IPS-18c (cell line): ENCODE data around the gene IGF2R.

Source experiments
- H3K4me3 ChIP-seq: 2 replicates; pipeline ENCODE4 v1.7.0; 2013; ENCODE audit warnings: low read depth, mild to moderate bottlenecking, low read length, moderate library complexity; ENCODE audit not compliant: insufficient read depth
- H3K9me3 ChIP-seq: one replicate; pipeline ENCODE4 v1.6.1; 2013; ENCODE audit warnings: mild to moderate bottlenecking, low read length, moderate library complexity; ENCODE audit not compliant: control insufficient read depth, insufficient read depth

The IGF2R gene

GRCh38 chr6:160042014-160042773 lies 73.3 kb downstream of the IGF2R start:
- no peak overlapping the region for H3K4me3 ChIP-seq

GRCh38 chr6:160042788-160043301 lies 74.0 kb downstream of the IGF2R start:
- no peak overlapping the region for H3K4me3 ChIP-seq
- no peaks in the 10 kb centered on the region for H3K9me3 ChIP-seq

More at GRCh38 chr6:160042014-160042773, 73.3 kb downstream of the IGF2R start:
- no peaks in the 10 kb centered on the region for H3K9me3 ChIP-seq

DNA sequence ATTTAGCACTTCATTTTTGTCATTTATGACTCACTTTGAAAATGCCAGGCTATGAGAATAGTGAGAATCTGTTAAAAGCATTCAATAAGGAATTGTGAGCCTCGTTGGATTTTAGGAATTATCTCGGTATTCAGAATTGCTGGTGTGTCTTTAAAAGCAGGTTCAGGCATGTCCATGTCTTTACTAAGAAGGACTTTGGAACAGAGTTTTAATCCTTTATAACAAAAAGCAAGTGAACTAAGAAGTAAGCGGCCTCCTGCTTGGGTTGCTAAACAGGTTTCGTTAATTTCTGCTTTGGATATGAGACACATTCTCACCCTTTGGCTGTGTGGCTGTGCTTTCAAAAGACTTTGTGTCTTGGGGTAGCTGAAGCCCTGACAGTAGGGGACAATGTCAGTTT lies 74.9 kb downstream of the IGF2R start:
- H3K4me3 ChIP-seq, result no peak overlapping the region
- H3K9me3 ChIP-seq, result no peaks in the 10 kb centered on the region

- no peak overlapping the region for H3K4me3 ChIP-seq
- no peaks in the 10 kb centered on the region for H3K9me3 ChIP-seq
Measured at GRCh38 chr6:160044687-160045086, 75.8 kb downstream of the IGF2R start.

GRCh38 chr6:160048471-160048870 lies 79.6 kb downstream of the IGF2R start:
- H3K9me3 ChIP-seq, result no peaks in the 10 kb centered on the region
- H3K4me3 ChIP-seq, result no peak overlapping the region

- H3K4me3 ChIP-seq, result no peak overlapping the region
- H3K9me3 ChIP-seq, result no peaks in the 10 kb centered on the region
Measured at GRCh38 chr6:160049346-160049745, 80.5 kb downstream of the IGF2R start.

GRCh38 chr6:160050022-160050421 lies 81.1 kb downstream of the IGF2R start:
- Histone ChIP-seq H3K4me3 (no peak overlapping the region), H3K9me3 (no peaks in the 10 kb centered on the region)

- H3K9me3 ChIP-seq, result no peaks in the 10 kb centered on the region
- no peak overlapping the region for H3K4me3 ChIP-seq
Measured at GRCh38 chr6:160051390-160051789, 82.5 kb downstream of the IGF2R start.

DNA sequence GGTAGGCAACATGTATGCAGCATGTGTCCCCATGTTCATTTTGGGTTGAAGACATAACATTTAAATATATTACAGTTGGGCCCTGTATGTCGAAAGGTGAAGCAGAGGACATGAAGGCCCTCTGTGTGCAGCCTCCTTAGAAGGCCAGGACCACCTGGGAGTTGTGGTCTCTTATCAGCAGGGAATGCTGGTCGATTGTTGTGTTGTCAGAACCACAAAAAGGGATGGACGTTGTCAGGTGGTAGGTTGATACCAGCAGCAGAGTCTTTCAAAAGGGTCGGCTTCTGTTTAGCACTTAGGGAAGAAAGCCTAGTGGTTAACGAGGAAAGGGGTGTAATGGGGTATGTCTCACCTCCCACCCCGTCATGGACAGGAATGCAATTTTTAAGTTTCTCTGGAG lies 85.4 kb downstream of the IGF2R start:
- H3K9me3 ChIP-seq, result no peaks in the 10 kb centered on the region
- no peak overlapping the region for H3K4me3 ChIP-seq

GRCh38 chr6:160054913-160055312 lies 86.0 kb downstream of the IGF2R start:
- H3K9me3 ChIP-seq, result no peaks in the 10 kb centered on the region
- no peak overlapping the region for H3K4me3 ChIP-seq

- Histone ChIP-seq H3K9me3 (no peaks in the 10 kb centered on the region), H3K4me3 (no peak overlapping the region)
Measured at GRCh38 chr6:160055378-160055777, 86.5 kb downstream of the IGF2R start.

DNA sequence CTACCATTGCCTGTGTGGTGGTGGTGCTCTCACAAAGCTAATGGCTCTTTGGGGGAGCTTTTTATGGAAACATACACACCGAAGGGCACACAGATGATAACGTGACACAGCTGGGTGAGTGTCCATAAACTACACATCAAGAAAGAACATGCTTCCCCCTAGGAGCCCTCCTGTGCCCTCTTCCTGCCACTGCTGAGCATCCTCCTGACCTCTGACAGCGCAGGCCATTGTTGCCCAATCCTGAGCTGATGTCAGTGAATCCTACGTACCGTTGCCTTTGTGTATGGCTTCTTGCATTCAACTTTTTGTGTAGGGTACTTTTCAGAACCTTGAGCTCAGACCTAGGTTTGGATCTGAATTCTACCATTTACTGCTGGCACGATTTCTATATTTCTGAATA lies 86.9 kb downstream of the IGF2R start:
- no peak overlapping the region for H3K4me3 ChIP-seq
- H3K9me3 ChIP-seq, result no peaks in the 10 kb centered on the region

DNA sequence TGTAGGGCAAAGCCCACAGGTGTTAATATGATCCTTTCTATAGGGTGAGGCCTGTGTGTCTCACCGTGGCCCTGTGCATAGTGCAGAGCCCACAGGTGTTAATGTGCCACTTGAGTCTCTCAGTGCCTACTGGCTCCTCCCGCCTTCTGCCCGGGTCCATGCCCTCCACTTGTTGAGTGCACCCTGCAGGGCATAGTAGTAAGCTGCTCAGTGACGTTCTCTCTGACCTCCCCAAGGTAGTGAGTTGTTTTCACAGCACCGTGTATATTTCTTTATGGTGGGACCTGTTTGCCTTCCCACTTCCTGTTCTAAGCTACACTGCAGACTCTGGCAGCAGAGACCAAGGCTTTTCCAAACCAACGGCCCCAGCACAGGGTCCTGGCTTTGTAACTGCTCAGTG lies 88.2 kb downstream of the IGF2R start:
- Histone ChIP-seq H3K9me3 (no peaks in the 10 kb centered on the region), H3K4me3 (no peak overlapping the region)

- H3K4me3 ChIP-seq, result no peak overlapping the region
- no peaks in the 10 kb centered on the region for H3K9me3 ChIP-seq
Measured at GRCh38 chr6:160058603-160059215, 89.8 kb downstream of the IGF2R start.

- Histone ChIP-seq H3K4me3 (no peak overlapping the region), H3K9me3 (no peaks in the 10 kb centered on the region)
Measured at GRCh38 chr6:160060221-160060620, 91.3 kb downstream of the IGF2R start.

DNA sequence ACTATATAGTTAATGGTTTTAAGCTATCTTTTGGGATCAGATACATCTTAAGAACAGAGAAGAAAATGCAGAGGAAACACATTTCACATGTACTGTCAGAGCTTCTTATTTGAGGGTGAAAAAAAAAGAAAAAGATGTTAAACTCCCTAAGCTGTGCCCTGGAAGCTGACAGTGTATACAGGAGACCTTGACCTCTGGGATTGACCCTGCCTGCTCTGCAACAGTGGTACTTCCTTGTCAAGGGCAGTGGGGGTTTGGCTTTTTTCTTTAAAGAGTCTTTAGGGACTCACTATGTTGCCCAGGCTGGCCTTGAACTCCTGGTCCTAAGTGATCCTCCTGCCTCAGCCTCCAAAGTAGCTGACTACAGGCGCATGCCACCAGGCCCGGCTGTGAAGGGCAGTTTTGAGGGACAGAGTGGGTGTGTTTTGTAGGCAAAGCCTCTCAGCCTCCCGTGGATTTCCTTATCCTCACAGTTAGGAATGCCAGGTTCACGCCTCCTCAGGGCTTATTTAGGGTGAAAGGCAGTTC lies 92.1 kb downstream of the IGF2R start:
- H3K9me3 ChIP-seq, result no peaks in the 10 kb centered on the region

GRCh38 chr6:160063771-160064413 lies 95.0 kb downstream of the IGF2R start:
- Histone ChIP-seq H3K9me3 (no peaks in the 10 kb centered on the region), H3K4me3 (no peak overlapping the region)

More for the DNA sequence above, 92.1 kb downstream of the IGF2R start:
- H3K4me3 ChIP-seq, result no peak overlapping the region

- no peak overlapping the region for H3K4me3 ChIP-seq
- no peaks in the 10 kb centered on the region for H3K9me3 ChIP-seq
Measured at GRCh38 chr6:160065200-160065599, 96.3 kb downstream of the IGF2R start.
